ENCODE data around the gene BEST1.

DNA sequence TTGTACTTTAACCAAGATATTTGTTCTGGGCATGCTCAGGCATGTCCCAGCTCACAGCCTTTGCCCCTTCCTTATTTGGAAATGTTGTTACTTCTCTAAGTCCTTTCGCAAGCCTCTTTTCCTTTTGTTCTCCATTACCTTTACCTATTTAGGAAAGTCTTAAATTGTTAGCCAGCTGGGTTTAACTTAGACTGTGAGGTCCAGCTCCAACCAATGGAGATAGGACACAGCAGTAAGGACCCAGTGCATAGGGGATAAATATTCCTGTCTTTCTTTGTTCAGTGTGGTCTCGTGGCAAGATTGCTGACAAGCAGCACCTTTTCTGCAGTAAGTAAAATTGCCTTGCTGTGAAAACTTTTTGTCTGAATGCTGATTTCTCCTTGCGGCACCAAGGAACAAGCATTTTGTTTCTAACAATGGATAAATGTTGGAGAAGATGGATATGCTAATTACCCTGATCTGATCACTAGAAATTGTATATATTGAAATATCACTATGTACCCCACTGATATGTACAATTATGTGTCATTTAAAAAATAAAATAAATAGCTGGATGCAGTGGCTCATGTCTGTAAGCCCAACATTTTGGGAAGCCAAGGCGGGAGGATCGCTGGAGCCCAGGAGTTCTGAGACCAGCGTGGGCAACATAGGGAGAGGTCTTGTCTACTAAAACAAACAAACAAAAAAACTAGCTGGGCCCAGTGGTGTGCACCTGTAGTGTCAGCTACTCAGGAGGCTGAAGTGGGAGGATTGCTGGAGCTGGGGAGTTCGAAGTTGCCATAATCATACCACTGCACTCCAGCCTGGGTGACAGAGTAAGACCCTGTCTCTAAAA, 49.2 kb downstream of the BEST1 start:
- TF ChIP-seq CTCF (IDR thresholded peaks at IDR 0.05; ENCODE audit: extremely low read depth in 1 of 2, insufficient read depth in 1 of 2, low read depth in 1 of 2, low read length in 2 of 2) (no peak), POLR2AphosphoS5 (IDR thresholded peaks at IDR 0.05; ENCODE audit: insufficient read depth, low read depth, low read length) (no peak), POLR2A (IDR thresholded peaks at IDR 0.05; ENCODE audit: low read depth, low read length) (no peak), EZH2 (IDR thresholded peaks at IDR 0.05; ENCODE audit: borderline replicate concordance, low read depth, low read length, severe bottlenecking) (no peak), JUN (IDR thresholded peaks at IDR 0.05; ENCODE audit: borderline replicate concordance, insufficient read depth, insufficient read length, low read depth) (no peak), MAX (IDR thresholded peaks at IDR 0.05; ENCODE audit: insufficient read depth, insufficient read length) (no peak)
